ENCODE results near the gene VPS13D.

Gene VPS13D

DNA sequence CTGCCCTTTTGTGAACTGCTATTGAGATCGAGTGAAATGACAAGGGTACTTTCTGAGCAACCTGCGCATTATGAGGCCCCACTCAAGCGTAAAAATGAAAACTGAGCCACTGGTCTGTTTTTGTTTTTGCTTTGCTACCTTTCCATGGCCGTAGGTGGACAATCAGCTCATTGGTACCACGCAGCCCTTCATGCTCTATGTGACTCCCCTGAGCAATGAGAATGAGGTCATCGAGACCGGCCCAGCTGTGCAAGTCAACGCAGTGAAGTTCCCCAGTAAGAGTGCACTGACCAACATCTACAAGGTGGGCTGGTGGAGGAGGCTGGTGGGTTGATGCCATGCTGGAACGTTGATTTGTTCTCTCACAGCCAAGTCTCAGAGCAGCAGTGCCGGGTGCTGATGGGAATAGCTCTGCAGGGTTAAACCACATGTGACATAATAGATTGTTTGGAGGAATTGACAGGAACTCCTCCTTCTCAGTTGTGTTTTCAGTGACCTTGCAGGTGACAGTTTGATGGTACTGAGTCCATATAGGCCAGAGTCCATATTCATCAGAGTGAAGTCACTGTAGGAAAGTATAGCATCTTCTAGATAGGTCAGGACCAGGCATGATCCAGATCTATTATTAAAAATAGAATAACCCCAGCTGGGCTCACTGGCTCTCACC is 170.3 kb downstream of the VPS13D start:
- in situ Hi-C loops (cut with MboI; ENCODE audit: low sequenced_read_pairs): no loop called here

GRCh38 chr1:12402159-12402673 is 172.4 kb downstream of the VPS13D start:
- in situ Hi-C loops (cut with MboI; ENCODE audit: low sequenced_read_pairs): no loop called here

DNA sequence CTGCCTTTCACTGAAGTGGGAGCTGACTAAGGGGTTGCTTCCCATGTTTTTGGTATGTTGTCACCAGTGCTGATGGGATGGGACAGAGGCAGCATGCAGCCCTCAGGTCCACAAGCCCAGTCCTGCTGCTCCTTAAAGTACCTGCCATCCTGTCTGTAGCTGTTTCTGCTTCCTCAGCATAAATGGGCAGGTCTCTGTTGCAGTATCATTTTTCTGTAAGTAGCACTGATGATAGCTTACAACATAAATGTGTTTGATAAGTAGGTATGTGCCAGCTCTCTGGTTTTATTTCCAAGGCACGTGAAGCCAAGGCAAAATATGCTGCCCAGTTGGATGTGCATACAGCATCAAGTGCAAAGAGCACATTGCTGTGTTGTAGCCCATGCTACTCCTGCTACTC is 173.0 kb downstream of the VPS13D start:
- in situ Hi-C loops (cut with MboI; ENCODE audit: low sequenced_read_pairs): no loop called here

- in situ Hi-C loops (cut with MboI; ENCODE audit: low sequenced_read_pairs): no loop called here
These were observed 175.1 kb downstream of the VPS13D start for GRCh38 chr1:12404918-12405317.

GRCh38 chr1:12405325-12406210 is 175.7 kb downstream of the VPS13D start:
- in situ Hi-C loops (cut with MboI; ENCODE audit: low sequenced_read_pairs): no loop called here

DNA sequence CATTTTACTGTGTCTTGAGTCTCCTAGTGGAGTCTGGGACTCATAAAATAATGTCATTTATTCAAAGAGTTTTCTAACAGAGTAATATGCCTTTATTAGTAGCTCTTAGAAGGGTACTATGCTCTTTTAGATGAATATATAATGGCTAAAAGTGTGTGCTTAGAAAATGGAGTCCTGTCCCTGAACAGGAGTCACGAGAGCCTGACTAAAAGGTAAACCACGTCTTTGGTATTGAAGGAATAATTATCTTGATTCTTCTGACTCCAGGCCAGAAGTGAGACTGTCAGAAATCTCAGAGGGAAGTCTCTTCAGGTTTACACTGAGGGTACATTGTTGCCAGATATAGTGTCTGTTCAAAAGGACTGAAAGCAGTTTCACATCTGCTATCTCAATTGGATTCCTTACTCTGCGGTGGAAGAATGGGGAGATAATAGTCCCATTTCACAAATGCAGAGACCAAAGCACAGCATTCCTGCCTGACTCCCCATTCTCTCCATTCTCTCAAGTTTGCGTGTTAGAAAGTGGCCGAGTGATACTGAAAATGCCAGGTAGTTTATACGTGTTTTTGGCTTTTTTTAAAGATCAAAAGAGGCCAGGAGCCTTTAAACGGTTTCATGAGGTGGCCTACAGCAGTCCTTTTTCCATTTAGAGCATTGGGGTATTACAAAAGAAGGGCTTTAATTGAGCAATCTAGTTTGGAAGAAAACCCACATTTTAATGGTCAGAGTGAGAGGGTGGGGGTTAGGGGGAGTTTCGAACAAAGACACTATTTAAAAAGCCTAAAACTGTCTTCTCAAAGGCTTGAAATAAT is 176.6 kb downstream of the VPS13D start:
- in situ Hi-C loops (cut with MboI; ENCODE audit: low sequenced_read_pairs): no loop called here

DNA sequence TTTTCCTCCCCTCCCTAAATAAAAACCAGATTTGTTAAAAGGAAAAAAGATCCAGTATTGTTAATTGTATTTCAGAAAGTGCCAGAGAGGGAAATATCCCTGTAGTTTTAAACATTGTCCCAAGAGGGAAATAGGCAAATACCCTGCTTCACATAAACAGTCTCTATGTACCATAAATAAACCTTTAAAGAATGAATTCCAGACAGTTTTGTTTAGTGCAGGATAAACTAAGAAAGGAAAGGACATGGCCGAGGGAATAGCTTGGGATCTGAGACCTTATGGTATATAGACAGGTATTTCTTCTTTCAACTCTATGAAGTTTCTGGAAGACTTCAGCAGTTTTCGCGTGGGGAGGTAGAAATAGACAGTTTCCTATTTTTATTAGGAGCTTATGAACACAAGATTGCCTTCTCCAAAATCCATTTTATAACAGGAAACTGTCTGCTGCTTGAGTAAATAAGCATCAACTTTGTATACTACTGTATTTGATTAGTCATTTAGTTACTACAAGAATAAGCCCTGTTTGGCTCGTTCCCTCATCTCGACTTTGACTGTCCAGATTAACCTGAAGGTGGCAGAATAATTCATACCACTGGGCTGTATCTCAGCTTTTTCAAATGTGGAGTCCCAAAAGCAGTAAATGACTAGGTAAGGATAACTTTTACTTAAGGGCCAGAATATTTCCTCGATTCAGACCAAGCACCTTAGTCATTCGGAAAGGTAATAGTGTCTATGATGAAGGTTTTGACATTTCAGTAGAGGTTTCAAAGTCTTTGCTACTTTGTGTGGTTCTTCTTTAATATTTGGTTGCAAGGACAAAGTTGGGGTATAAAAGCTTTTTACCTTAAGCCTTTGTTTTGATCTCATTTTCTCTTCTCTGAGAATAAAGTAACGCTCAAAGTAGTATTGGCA is 177.5 kb downstream of the VPS13D start:
- in situ Hi-C loops (cut with MboI; ENCODE audit: low sequenced_read_pairs): no loop called here

GRCh38 chr1:12407962-12408454 is 178.2 kb downstream of the VPS13D start:
- in situ Hi-C loops (cut with MboI; ENCODE audit: low sequenced_read_pairs): no loop called here

DNA sequence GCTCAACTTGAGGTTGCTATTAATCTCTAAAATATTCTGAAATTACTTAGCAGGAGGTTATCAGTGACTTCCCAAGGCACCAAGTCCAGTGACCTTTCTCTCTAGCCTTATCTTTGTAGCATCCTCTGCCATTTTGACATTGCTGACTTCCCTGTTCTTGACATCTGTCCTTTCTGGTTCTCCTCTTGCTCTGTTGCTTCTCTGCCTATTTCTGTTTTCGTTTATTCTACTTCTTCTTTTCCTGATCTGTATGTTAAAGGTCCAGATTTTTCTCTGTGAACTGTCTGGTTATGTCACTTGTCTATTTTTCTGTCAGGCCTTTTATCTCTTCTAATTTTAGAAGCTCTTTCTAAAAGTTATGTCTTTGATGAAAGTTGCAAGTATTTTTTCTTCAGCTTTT is 178.8 kb downstream of the VPS13D start:
- in situ Hi-C loops (cut with MboI; ENCODE audit: low sequenced_read_pairs): no loop called here

DNA sequence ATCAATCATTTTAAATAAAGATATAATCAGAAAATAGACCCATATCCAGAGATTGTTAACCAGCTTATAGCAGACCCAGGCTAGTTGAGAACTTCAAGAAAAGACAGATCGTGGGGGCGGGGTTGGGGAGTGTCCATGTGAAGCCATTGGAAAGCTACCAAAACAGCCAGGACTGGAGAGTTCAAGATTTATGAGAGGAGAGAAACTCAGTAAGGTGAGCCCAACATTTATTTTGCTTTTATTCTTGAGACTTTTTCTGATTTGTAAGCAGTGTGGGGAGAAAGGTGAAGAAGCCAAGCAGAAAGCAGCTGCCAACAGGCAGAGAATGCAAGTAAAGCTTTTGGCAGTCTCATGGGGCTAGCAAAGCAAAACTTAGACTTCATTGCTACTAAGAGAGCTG is 179.9 kb downstream of the VPS13D start:
- in situ Hi-C loops (cut with MboI; ENCODE audit: low sequenced_read_pairs): no loop called here

- in situ Hi-C loops (cut with MboI; ENCODE audit: low sequenced_read_pairs): no loop called here
These were observed 180.5 kb downstream of the VPS13D start for GRCh38 chr1:12410351-12410750.

DNA sequence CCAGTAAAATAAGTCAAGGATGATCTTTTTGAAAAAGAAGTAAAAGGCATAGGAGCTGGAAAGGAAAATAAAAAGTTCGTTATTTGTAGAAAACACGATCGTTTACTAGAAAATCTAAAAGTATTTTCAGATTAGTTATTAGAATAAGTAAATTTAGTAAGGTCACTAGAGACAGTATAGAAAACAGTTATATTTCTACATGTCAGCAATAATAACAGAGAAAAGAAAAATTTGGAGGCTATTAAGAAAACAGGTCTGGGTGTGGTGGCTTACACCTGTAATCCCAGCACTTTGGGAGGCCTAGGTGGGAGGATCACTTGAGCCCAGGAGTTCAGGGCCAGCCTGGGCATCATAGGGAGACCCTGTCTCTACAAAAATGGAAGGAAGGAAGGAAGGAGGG is 181.3 kb downstream of the VPS13D start:
- in situ Hi-C loops (cut with MboI; ENCODE audit: low sequenced_read_pairs): no loop called here

GRCh38 chr1:12411747-12412146 is 181.9 kb downstream of the VPS13D start:
- in situ Hi-C loops (cut with MboI; ENCODE audit: low sequenced_read_pairs): no loop called here

GRCh38 chr1:12412439-12412838 is 182.6 kb downstream of the VPS13D start:
- in situ Hi-C loops (cut with MboI; ENCODE audit: low sequenced_read_pairs): no loop called here

GRCh38 chr1:12413664-12414410 is 184.0 kb downstream of the VPS13D start:
- in situ Hi-C loops (cut with MboI; ENCODE audit: low sequenced_read_pairs): no loop called here

DNA sequence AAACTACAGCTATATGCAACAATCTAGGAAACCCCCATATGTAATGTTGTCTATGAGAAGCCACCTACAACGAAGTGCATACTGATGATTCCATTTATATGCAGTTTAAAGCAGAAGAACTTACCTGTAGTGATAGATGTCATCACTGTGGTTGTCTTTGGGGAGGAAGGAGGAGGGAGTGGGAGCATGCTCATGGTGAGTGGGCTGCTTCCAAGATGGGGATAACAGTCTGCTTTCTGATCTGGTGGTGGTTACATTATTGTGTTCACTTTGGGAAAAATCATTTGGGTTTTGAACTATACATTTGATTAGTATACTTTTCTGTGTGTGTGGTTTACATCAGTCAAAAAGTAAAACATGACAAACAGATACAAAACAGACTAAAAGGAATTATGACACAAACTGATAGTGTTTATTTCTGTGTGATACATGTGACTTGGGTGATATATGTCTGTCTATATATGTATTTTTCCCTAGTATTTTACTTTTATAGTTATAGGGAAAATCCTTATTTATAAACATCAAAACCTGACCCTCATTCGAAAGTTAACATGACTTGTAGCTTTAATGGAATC is 184.7 kb downstream of the VPS13D start:
- in situ Hi-C loops (cut with MboI; ENCODE audit: low sequenced_read_pairs): no loop called here

DNA sequence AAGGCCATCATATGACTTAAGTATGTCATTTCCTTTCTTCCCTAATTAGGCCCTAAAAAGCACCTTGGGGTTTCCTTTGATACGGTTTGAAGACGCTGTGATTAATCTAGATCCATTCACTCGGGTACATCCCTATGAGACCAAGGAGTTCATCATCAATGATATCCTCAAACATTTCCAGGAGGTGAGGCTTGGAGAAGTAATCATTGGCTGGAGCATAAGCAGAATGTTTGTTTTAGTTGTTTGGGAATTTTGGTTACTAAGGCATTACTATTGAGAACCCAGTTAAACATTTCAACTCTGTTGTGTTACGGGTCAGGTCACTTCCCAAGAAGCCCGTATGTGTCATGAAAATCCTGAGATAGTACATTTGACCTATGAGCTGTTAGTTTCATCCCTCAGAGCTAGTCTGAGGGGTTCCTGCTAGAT is 185.2 kb downstream of the VPS13D start:
- in situ Hi-C loops (cut with MboI; ENCODE audit: low sequenced_read_pairs): no loop called here

DNA sequence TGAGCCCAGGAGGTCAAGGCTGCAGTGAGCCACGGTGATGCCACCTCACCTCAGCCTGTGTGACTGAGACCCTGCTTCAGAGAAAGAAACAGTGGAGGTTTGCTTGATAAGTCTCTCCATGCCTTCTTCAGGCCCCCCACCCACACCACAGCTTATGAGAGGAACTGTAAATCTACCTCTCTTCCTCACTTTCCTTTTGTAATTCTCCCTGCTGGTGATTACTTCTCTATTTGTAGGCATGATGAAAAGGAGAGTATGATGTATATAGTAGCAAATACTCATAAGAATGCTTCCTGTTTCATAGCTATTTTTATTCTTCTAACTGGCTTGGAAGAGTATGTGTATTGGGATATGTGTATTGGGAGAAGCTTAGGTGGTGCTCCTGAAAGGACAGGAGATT is 186.3 kb downstream of the VPS13D start:
- in situ Hi-C loops (cut with MboI; ENCODE audit: low sequenced_read_pairs): no loop called here

DNA sequence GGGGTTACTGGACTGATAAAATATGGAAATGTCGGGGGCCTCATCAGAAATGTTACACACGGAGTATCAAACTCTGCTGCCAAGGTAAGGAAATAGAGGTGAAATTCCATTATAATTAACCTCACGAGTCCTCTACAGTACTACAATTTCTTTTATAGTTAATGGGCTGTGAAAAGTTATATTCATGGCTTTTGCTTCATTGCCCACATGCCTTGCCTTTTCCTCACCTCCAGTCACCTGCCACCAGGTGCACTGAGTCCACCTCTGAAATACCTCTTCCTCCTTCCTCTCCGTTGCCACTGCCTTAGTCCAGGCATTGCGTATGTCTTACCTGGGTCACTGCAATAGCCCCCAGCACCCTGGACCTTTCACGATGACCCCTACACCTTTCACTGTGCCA is 186.9 kb downstream of the VPS13D start:
- in situ Hi-C loops (cut with MboI; ENCODE audit: low sequenced_read_pairs): no loop called here
